Measurements from ENCODE around the gene POU2AF1. TPM values are rescaled to one million over a fixed set of nuclear protein-coding genes. Genes with fewer than 3 reads are reported as not detected.

POU2AF1 gene
- total and polyA plus RNA-seq, 2 experiments from 2014 or later = not detected

GRCh38 chr11:111306321-111306720 is 72.8 kb downstream of the POU2AF1 start (continued):
- TF ChIP-seq ZNF462 (CRISPR knock-in tag; IDR thresholded peaks at IDR 0.05) = no peak
- no peak for TF ChIP-seq REST (IDR thresholded peaks at IDR 0.05; ENCODE audit: unreplicated experiment)
- TF ChIP-seq POLR2AphosphoS5 (IDR thresholded peaks at IDR 0.05; ENCODE audit: low read depth) = no peak
- no peak for TF ChIP-seq EZH2 (IDR thresholded peaks at IDR 0.05; ENCODE audit: low read depth, unreplicated experiment)
- no peak for TF ChIP-seq CTCF (conservative IDR thresholded peaks at IDR 0.05; ENCODE audit: low read depth in 2 of 2)
- TF ChIP-seq ETS1 (IDR thresholded peaks at IDR 0.05) = no peak
- no peak for TF ChIP-seq ZNF331 (CRISPR knock-in tag; IDR thresholded peaks at IDR 0.05; ENCODE audit: low read depth)

Data from GM23338 (cell line).